C4-2B (cell line): ENCODE measurements around the gene MT1F.

Experiments used
- ZFX ChIP-seq: fragments of 450-650 bp; IDR thresholded peaks from 2 replicates; pipeline ENCODE4 v1.6.1; 2017
- TF ChIP-seq, protein P1 (sequence below): fragments of 450-650 bp; conservative IDR thresholded peaks from 2 replicates; pipeline ENCODE4 v1.5.1; 2017; ENCODE audit warnings: mild to moderate bottlenecking

DNA sequence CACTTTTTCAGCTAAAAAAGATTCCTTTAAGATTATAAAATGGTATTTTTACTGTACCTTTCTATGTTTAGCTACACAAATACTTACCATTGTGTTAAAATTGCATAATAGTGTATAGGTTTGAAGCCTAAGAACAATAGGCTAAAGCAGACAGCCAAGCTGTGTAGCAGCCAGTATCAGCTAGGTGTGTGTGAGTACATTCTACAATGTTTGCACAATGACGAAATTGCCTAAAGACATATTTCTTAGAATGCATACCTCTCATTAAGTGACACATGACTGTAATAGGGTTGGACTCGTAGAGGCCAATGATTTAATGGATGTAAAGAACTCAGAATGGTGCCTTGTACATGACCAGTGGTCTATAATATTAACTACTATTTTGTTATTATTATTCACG lies 7.9 kb upstream of the MT1F start:
- TF ChIP-seq, protein P1, sequence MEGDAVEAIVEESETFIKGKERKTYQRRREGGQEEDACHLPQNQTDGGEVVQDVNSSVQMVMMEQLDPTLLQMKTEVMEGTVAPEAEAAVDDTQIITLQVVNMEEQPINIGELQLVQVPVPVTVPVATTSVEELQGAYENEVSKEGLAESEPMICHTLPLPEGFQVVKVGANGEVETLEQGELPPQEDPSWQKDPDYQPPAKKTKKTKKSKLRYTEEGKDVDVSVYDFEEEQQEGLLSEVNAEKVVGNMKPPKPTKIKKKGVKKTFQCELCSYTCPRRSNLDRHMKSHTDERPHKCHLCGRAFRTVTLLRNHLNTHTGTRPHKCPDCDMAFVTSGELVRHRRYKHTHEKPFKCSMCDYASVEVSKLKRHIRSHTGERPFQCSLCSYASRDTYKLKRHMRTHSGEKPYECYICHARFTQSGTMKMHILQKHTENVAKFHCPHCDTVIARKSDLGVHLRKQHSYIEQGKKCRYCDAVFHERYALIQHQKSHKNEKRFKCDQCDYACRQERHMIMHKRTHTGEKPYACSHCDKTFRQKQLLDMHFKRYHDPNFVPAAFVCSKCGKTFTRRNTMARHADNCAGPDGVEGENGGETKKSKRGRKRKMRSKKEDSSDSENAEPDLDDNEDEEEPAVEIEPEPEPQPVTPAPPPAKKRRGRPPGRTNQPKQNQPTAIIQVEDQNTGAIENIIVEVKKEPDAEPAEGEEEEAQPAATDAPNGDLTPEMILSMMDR = no peak
- no peak for TF ChIP-seq ZFX
